Renal cortical epithelial cell (primary cell): ENCODE data around the gene TMEM225B. TPM values are rescaled to one million over a fixed set of nuclear protein-coding genes. Genes with fewer than 3 reads are reported as not detected.
A peak's percentile ranks its signal among the peaks of the same experiment; 100 is the strongest.
"Not testable (repeated sequence)": the region's sequence is repeated elsewhere in the genome, so short reads cannot be mapped to it uniquely, and the experiment has no call there.

Experiments
- DNase-seq: peaks from one replicate; pipeline ENCODE4 v3.0.0-alpha.2; 2011; ENCODE audit warnings: low read depth
- total RNA-seq: library from RNA; depleted of rRNA; stranded (reverse); fragments of >200 nt; gene quantifications from 2 replicates; pipeline ENCODE4 v1.2.3, GENCODE V29; 2014

The TMEM225B gene
- total RNA-seq, 1 donor from 2014 or later, result 0.55 TPM

DNA sequence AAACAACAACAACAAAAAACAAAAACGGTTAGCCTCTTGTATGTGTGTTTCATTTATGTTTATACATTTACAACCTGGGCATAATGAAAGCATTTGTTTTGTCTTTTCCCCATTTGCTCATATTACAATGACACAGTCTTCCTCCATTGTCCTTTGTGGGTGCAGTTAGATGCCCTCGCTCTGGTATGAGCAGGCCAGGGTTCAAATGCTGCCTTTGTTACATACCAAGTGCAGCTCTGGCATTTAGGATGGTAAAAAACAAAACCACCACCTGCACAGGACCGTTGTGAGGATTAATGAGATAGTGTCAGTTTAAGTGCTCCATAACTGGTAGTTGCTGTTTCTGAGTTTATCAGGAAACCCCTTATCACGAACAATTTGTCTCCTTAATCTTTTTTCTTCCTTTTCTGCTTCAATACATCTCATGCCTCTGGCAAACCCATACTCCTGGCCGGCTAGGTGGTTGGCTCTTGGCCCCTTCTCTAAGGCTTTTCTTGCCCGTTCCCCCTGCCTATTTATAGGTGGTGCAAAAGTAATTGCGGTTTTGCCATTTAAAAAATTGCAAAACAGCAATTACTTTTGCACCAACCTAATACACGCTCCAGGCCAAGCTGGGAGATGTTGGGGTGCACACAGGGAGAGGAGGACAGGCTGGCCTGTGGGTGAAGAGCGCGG is 18.6 kb upstream of the TMEM225B start:
- DNase-seq, result no peak

DNA sequence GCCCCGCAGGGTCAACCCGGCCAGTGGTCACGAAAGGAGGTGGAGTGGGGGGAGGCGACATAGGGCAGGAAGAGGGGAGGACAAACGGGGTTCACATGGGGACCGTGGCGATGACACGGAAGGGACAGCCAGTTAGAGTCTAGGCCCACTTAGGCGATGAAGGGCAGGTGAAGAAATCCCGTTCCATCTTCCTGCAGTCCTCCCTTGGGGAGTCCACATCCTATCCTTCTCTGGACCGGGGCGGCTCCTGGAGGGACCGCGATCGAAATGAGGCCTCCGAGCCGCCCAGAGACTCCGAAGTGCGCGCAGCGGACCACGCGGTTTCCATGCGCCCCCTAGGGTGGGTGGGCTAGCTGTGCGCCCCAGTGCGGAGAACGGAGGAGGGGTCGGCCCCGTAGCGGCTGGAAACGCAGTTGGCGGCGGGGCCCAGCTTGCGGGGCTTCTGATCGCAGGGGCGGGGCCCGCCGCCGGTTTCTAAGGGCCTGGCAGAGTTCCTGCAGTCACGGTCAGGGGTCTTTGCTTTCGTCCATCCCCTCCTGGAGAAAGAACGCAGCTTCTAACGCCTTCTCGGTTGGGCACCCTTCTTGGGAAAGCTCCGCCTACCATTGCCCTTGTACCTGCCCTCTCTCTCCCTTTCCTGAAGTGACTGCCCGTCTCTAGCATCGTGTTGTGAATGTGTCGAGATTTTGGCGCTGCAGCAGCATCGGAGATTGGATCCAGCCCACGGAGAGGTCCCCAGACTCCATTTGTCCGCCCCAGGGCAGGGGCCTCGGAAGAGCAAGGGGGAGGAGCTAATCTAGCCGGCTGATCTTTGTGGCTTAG is 17.9 kb upstream of the TMEM225B start:
- peak; percentile 30 for DNase-seq

DNA sequence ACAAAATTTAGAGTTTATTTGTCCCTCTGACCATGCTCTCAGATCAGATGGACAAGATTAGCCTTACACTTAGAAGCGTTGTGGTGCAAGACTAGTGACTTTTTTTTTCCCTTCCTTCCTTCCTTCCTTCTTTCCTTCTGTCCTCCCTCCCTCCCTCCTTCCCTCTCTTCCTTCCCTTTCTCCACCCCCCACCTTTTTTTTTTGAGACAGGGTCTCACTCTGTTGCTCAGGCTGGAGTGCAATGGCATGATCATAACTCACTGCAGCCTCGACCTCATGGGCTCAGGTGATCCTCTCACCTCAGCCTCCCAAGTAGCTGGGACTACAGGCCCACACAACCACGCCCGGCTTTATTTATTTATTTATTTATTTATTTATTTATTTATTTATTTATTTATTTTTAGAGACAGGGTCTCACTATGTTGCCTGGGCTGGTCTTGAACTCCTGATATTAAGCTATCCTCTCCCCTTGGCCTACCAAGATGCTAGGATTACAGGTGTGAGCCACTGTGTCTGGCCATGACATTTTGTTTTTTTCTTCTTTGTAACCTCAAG is 17.2 kb upstream of the TMEM225B start:
- not testable (repeated sequence) for DNase-seq

DNA sequence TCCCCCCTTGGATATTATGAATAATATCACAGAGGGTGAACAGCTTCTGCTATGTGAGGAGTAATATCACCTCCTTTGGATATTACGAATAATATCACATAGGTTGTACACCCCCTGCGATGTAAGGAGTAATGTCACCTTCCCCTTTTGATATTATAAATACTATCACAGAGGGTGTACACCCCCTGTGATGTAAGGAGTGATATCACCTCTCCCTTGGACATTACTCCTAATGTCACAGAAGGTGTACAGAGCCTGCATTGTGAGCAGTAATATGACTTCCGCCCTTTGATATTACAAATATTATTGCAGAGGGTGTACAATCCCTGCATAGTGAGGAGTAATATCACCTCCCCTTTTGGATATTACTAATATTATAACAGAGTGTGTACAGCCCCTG is 9.2 kb upstream of the TMEM225B start:
- no peak for DNase-seq

DNA sequence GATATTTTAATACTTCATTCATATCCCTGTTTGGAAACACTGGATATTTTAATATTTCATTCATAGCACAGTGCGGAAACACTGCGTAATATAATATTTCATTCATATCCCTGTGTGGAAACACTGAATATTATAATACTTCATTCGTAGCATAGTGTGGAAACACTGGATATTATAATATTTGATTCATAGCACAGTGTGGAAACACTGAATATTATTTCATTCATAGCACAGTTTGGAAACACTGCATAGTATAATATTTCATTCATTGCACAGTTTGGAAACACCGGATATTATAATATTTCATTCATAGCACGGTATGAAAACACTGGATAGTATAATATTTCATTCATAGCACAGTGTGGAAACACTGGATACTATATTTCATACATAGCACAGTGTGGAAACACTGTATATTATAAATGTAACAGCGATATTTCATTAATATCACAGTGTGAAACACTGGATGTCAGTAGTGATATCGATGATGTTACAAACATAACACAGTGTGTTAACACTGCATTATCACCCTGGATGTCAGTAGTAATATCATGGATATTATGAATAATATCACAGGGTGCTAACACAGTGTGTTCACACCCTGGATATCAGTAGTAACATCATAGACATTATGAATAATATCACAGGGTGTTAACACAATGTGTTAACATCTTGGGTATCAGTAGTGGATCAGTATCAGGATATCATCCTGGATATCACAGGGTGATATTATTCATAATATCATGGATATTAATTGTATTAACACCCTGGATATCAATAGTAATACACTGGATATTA is 2.9 kb upstream of the TMEM225B start:
- DNase-seq, result no peak

DNA sequence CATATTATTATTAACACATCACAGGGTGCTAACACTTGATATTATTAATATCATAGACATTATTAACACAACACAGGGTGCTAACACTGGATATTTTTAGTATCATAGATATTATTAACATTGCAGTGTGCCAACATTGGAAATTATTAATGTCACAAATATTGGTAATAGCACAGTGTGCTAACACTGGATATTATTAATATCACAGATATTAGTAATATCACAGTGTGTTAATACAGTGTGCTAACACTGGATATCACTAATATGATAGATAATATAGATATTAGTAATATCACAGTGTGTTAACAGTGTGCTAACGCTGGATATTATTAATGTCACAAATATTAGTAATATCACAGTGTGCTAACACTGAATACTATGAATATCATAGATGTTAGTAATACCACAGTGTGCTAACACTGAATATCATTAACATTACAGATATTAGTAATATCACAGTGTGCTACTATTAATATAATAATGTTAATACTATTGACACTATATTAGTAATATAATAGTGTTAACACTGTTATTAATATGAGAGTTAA is 1.6 kb upstream of the TMEM225B start:
- no peak for DNase-seq

DNA sequence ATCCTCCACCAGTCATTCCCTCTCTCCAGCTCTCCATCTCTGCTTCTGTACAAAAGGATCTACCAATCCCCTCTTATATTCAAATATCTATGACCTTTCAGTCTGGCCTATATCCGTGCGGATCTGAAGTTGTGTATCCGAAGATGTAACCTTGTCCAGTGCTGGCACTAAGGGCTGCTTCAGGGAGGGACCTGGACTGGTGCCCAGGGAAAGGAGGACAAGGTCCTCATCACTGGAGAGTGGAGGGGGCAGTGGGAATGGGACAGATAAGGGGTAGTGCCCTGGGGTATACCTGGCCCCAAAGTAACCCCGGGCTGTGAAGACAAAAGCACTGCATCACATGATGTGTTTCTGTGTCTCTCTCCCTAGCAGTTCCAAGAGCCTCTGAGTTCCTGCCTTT is 1.8 kb downstream of the TMEM225B start:
- DNase-seq, result no peak

DNA sequence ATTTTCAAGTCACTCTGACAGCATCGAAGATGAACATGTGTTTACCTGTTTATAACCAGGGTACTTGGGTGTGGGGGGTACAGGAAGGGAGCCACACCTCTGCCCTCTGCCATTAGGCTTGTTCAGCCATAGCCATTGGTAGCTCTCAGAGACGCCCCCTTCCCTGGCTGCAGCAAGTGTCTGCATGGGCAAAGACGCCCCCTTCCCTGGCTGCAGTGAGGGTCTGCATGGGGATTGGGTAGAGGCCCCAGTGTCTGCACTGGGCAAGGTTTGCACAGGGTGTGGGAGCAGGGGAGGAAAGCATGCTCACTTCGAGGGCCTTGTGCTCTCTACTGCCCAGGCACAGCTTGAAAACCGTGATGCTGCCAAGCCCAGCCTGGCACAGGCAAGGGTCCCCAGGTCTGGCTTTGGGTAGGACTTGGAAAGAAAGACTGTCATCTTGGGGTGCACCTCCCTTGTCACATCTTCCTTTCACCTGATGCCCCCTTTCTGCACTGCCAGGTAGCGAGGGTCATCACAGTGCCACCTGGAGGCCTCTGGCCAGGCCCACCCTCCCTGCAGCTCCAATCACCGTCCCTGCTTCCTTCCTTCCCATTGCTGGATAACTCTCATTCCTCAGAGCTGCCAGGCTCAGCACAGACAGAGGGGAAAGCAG is 3.7 kb downstream of the TMEM225B start:
- DNase-seq, result no peak

DNA sequence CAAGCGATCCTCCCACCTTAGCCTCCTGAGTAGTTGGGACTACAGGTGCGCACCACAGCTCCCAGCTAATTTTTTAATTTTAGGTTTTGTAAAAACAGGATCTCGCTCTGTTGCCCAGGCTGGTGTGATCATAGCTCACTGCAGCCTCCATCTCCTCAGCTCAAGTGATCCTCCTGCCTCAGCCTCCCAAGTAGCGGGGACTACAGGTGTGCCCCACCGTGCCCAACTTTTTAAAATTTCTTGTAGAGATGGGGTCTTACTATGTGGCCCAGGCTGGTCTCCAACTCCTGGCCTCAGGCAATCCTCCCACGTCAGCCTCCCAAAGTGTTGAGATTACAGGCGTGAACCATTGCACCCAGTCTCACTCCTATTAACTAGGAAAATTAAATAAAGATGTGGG is 7.5 kb downstream of the TMEM225B start:
- DNase-seq, result no peak

DNA sequence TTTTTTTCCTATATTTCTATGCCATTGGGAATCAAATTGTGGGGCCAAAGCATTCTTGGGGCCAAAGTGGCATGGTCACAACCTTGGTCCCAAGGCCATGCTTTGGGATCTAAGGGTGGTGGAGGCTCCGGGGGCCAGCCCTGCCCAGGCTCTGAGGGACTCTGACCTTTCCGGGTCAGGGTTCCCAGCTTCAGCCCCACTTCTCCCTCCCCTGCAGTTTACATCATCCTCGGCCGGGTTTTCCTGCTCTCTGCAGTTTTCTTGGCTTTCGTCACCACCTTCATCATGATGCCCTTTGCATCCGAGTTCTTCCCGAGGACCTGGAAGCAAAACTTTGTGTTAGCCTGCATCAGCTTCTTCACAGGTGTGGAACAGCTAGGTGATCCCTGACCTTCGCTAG is 8.5 kb downstream of the TMEM225B start:
- no peak for DNase-seq

DNA sequence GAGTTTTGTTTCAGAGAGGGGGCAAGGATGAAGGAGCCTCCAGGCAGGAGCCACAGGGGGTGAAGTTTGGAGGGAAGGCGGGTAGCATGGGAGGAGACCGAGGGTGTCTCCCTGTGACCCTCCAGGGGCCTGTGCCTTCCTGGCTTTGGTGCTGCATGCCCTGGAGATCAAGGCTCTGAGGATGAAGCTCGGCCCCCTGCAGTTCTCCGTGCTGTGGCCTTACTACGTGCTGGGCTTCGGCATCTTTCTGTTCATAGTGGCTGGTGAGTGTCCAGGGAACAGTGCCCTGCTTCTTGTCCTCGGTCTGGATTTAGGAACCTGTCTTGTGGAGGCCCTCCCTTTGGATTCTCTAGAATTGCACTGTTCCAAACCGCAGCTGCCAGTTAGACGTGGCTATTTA is 9.5 kb downstream of the TMEM225B start:
- no peak for DNase-seq

DNA sequence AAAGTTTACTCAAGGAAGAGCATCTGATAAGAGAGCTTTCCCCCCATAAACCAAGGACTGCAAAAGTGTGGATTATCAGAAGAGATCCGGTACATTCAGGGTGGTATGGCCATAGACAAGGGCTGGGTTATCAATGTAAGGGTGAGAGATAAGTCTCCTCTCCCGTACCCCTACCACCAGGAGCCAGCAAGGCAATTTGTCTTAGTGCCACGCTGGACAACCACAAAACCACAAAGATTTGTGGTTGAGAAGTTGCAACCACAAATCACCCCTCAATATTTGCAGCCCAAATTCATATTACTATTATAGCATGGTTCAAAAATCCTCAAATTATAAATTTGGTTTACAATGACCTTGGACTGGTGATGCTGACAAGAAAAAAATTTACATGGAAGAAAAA is 16.4 kb downstream of the TMEM225B start:
- DNase-seq, result no peak

DNA sequence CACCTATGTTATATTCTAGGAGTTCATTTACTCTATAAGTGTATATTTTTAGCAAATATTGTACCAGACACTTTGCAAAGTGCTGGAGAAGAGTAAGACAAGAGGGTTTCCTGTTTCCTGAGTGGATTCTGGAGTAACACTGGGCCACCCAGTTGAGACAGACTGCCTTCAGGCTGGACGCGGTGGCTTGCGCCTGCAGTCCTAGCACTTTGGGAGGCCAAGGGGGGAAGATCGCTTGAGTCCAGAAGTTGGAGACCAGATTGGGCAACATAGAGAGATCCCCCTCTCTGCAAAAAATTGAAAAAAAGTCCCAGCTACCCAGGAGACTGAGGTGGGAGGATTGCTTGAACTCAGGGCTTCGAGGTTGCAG is 17.9 kb downstream of the TMEM225B start:
- no peak for DNase-seq

DNA sequence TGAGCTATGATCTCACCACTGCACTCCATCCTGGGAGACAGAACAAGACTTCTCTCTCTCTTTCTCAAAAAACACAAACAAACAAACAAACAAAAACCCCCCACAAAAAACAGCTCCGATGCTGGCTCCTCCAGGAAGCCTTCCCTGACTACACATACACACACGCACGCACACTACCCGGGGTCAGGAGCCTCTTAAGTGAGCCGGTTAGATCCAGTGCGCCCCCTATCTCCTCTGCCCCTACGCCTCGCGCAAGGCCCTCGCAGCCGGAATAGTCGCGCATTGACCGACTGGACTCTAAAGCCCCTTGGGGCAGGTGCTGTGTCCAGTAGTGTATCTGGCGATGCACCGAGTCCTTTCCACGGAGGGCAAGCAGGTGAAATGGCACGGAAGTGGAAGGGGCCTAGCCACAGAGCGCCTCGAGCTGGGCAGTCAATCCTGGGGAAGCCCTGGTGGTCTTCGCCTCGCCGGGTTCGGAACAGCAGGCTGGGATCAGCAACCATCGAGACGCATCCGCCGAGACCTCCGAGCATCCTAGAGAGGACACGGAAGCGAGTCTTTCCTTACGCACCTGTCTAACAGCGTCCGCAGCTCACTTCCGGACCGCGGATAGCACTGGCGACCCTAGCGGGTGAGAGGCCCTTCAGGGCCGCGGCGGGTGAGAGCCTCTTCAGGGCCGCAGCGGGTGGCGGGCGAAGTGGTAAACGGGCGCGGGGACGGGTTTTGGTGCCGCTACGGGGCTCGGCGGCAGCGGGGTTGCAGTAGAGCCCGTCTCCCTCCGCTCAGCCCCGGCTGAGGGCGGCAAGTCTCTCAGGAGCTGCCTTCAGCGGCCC is 18.5 kb downstream of the TMEM225B start, which contains the start of gene ZSCAN25:
TSS of gene ZSCAN25 (plus strand) at position 588 of the 833 bp plus-strand sequence. CDS start 2,661 bp downstream, outside the sequence.
- peak; percentile 87 for DNase-seq

DNA sequence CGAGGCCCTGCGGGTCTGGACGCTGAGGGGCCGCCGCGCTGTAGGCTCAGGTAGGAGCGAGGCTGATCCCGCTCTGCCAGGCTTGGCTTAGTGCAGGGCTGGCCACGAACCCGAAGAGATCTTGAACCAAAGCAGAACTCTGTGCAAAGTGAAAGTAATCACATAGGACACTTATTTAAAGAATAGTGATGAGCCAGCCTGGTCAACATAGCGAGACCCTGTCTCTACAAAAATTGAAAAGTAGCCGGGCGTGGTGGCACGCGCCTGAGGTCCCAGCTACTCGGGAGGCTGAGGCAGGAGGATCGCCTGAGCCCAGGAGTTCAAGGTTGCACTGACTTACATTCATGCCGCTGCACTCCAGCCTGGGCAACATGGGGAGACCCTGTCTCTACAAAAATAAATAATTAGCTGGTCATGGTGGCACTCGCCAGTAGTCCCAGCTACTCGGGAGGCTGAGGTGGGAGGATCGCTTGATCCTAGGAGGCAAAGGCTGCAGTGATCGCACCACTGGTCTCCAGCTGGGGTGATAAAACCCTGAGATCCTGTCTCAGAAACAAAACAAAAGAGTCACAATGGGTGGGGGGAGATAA is 19.2 kb downstream of the TMEM225B start:
- DNase-seq, result no peak

DNA sequence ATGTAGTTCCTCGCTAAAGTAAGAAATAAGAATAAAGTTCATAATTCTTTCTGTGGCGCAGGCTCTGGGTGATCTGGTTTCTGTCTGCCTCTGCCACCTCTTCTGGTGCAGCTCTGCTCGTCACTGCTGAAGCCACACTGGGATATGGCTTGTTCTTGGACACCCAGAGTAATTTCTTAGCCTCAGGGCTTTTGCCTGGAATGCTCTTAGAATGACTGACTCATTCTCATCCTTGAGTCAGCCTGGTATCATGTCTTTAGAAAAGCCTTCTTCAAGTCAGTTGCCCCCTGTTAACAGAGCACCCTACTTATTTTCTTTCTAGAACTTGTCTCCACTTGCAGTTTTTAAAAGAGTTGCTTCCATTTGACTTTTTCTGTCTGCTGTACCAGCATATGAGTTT is 20.7 kb downstream of the TMEM225B start:
- DNase-seq, result peak; percentile 36

DNA sequence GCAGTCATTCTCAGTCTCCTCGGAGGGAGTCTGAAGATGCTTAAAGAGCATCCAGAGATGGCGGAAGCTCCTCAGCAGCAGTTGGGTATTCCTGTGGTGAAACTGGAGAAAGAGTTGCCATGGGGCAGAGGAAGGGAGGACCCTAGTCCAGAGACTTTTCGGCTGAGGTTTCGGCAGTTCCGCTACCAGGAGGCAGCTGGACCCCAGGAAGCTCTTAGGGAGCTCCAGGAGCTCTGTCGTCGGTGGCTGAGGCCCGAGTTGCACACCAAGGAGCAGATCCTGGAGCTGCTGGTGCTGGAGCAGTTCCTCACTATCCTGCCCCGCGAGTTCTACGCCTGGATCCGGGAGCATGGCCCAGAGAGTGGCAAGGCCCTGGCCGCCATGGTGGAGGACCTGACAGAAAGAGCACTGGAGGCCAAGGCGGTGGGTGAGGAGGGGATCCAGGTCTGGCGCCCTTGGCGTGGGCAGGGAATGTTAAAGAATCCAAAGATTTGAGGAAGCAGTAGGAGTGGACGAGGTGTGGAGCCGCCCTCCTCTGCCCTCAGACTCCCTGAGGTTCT is 21.6 kb downstream of the TMEM225B start:
- no peak for DNase-seq

DNA sequence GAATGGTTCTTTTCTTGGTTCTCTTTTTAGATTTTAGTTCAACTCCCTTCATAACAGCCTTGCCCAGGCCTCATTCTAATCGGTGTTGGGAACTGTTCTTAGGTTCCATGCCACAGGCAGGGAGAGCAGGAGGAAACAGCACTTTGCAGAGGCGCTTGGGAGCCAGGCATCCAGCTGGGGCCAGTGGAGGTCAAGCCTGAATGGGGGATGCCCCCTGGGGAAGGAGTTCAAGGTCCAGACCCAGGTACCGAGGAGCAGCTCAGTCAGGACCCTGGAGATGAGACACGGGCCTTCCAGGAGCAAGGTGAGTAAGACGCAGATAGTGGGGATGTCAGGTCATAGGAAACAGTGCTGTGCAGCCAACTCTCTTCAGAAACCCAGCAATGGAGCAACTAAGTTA is 23.2 kb downstream of the TMEM225B start:
- no peak for DNase-seq

DNA sequence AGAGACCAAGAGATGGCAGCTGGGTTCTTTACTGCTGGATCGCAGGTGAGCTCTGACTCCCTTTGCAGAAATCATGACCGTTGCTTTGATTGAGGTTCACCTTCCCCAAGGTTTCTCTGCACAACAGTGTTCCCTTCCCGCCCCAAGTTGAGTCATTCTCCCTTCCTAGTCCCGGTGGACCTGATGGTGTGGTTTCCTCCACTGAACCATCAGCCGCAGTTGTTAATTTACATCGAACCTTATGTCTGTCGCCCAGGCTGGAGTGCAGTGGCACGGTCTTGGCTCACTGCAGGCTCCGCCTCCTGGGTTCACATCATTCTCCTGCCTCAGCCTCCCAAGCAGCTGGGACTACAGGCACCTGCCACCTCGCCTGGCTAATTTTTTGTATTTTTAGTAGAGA is 24.5 kb downstream of the TMEM225B start:
- DNase-seq, result no peak
